A673 (cell line): ENCODE measurements around the gene POLE. TPM values are rescaled to one million over a fixed set of nuclear protein-coding genes. Genes with fewer than 3 reads are reported as not detected.

Source experiments
- BruUV-seq: library from RNA; stranded (reverse); fragments of 400-500 nt; replicated peaks from 2 replicates; lab custom pipeline; 2021; lab: Mats Ljungman, UMichigan
- CTCF ChIA-PET: fragments of 300-600 bp; sonication (Branson Sonifier 250); formaldehyde crosslinking; loops from one replicate; lab custom pipeline; 2022; ENCODE audit warnings: antibody characterized with exemption; lab: Charles Lee
- POLR2A ChIA-PET: fragments of 300-600 bp; sonication (Branson Sonifier 250); formaldehyde crosslinking; loops from one replicate; lab custom pipeline; 2022; ENCODE audit warnings: antibody characterized with exemption; ENCODE audit not compliant: low non-redundant PET; lab: Charles Lee
- DNase-seq: peaks from one replicate; pipeline ENCODE4 v3.0.0-alpha.2; 2015; ENCODE audit warnings: low spot score
- H3K27ac ChIP-seq: fragments of 200-600 bp; sonication (generic); 2 replicates; pipeline ENCODE4 v1.5.1; 2016; ENCODE audit warnings: mixed run types, low read depth, mild to moderate bottlenecking, mixed read lengths, antibody characterized with exemption, low read length; ENCODE audit not compliant: poor library complexity, severe bottlenecking
- H3K27me3 ChIP-seq: fragments of 200-600 bp; sonication (generic); replicated peaks from 2 replicates; pipeline ENCODE4 v1.6.1; 2017; ENCODE audit warnings: mixed run types, low read depth, mild to moderate bottlenecking, mixed read lengths, antibody characterized with exemption, low read length; ENCODE audit not compliant: insufficient read depth, poor library complexity
- H3K36me3 ChIP-seq: fragments of 200-600 bp; sonication (generic); 2 replicates; pipeline ENCODE4 v1.6.1; 2016; ENCODE audit warnings: mixed run types, mild to moderate bottlenecking, mixed read lengths, antibody characterized with exemption, low read length; ENCODE audit not compliant: insufficient read depth, poor library complexity, severe bottlenecking
- H3K4me1 ChIP-seq: fragments of 200-600 bp; sonication (generic); 2 replicates; pipeline ENCODE4 v1.6.1; 2017; ENCODE audit warnings: mixed run types, mild to moderate bottlenecking, mixed read lengths, antibody characterized with exemption, low read length; ENCODE audit not compliant: insufficient read depth, poor library complexity, severe bottlenecking
- H3K4me3 ChIP-seq: fragments of 200-600 bp; sonication (generic); 2 replicates; pipeline ENCODE4 v1.5.1; 2016; ENCODE audit warnings: low read depth, mixed run types, mild to moderate bottlenecking, mixed read lengths, low read length; ENCODE audit not compliant: poor library complexity, severe bottlenecking
- H3K9me3 ChIP-seq: fragments of 200-600 bp; sonication (generic); 2 replicates; pipeline ENCODE4 v1.6.1; 2016; ENCODE audit warnings: mixed run types, low read depth, mild to moderate bottlenecking, mixed read lengths, antibody characterized with exemption, low read length; ENCODE audit not compliant: poor library complexity, severe bottlenecking
- CTCF ChIP-seq: fragments of 300-800, 200-600 bp; sonication (generic); conservative IDR thresholded peaks from 2 replicates; pipeline ENCODE4 v1.5.1; 2017; ENCODE audit warnings: low read depth, mild to moderate bottlenecking, antibody characterized with exemption, low read length, moderate library complexity, mixed read lengths
- EZH2 ChIP-seq: fragments of 200-600 bp; sonication (generic); IDR thresholded peaks from 2 replicates; pipeline ENCODE4 v1.6.1; 2017; ENCODE audit warnings: borderline replicate concordance, low read depth, mild to moderate bottlenecking, mixed read lengths, antibody characterized with exemption, low read length; ENCODE audit not compliant: poor library complexity, severe bottlenecking
- intact Hi-C: fragments of 100-400 bp; cut with micrococcal nuclease; formaldehyde crosslinking; loops from one replicate; pipeline ENCODE4 v1.10.0; 2022; ENCODE audit not compliant: unreplicated experiment
- total RNA-seq: library from RNA; stranded (reverse); gene quantifications from 2 replicates; pipeline ENCODE4 v1.2.3, GENCODE V29; 2021

Gene POLE
- total RNA-seq, 1 experiment from 2014 or later, result 239 TPM

GRCh38 chr12:132674561-132674960, 12.6 kb downstream of the POLE start:
- TF ChIP-seq CTCF (no peak), EZH2 (no peak)
- H3K36me3 ChIP-seq, result peaks cover 90% of the 10 kb centered on the region

GRCh38 chr12:132673288-132674179, 13.6 kb downstream of the POLE start:
- DNase-seq, result no peak
- no peak overlapping the region for H3K27ac ChIP-seq
- peaks cover 90% of the 10 kb centered on the region for H3K36me3 ChIP-seq
- ChIA-PET POLR2A (interaction anchor here (0.6 kb wide), 2 partner anchors 9 to 91 kb away, joined by 3 to 4 read pairs; no protein-coding TSS in a partner anchor), CTCF (no interaction called here)
- H3K27me3 ChIP-seq, result no peaks in the 10 kb centered on the region
- no peak overlapping the region for H3K4me3 ChIP-seq
- H3K9me3 ChIP-seq, result no peaks in the 10 kb centered on the region
- BruUV-seq, result no TSS peak
- TF ChIP-seq CTCF (no peak), EZH2 (no peak)
- no peaks in the 10 kb centered on the region for H3K4me1 ChIP-seq
- intact Hi-C loops, result no loop called here

More at GRCh38 chr12:132674561-132674960, 12.6 kb downstream of the POLE start:
- intact Hi-C loops, result no loop called here
- no peak for DNase-seq
- ChIA-PET POLR2A (no interaction called here), CTCF (no interaction called here)
- Histone ChIP-seq H3K27me3 (no peaks in the 10 kb centered on the region), H3K9me3 (no peaks in the 10 kb centered on the region), H3K27ac (no peak overlapping the region), H3K4me1 (no peaks in the 10 kb centered on the region), H3K4me3 (no peak overlapping the region)
- BruUV-seq, result no TSS peak

- Histone ChIP-seq H3K9me3 (no peaks in the 10 kb centered on the region), H3K4me1 (no peaks in the 10 kb centered on the region), H3K27ac (no peak overlapping the region), H3K4me3 (no peak overlapping the region), H3K27me3 (no peaks in the 10 kb centered on the region), H3K36me3 (peaks cover 89% of the 10 kb centered on the region)
- ChIA-PET POLR2A (interaction anchor here (0.6 kb wide), 1 partner anchor 8 kb away, joined by 4 read pairs; no protein-coding TSS in a partner anchor), CTCF (no interaction called here)
- no TSS peak for BruUV-seq
- peak; percentile 27 for DNase-seq
- TF ChIP-seq EZH2 (no peak), CTCF (no peak)
- intact Hi-C loops, result no loop called here
Measured at GRCh38 chr12:132672678-132673077, 14.5 kb downstream of the POLE start.
